Loucy (cell line): ENCODE data around the gene IRAK3.

ENCODE experiments used
- H2AFZ ChIP-seq: fragments of 200-600 bp; sonication (generic); 2 replicates; pipeline ENCODE4 v1.6.0; 2016; ENCODE audit warnings: antibody characterized with exemption, mild to moderate bottlenecking, low read length, moderate library complexity
- H3F3A ChIP-seq: fragments of 200-600 bp; 2 replicates; pipeline ENCODE4 v1.6.0; 2016; ENCODE audit warnings: antibody characterized with exemption, low read depth, mild to moderate bottlenecking
- H3K27me3 ChIP-seq: fragments of 200-600 bp; sonication (generic); 2 replicates; pipeline ENCODE4 v1.6.1; 2014; ENCODE audit warnings: low read length, mild to moderate bottlenecking; ENCODE audit not compliant: insufficient read depth, poor library complexity, severe bottlenecking
- H3K36me3 ChIP-seq: fragments of 200-600 bp; sonication (generic); 2 replicates; pipeline ENCODE4 v1.6.1; 2016; ENCODE audit warnings: low read length; ENCODE audit not compliant: insufficient read depth
- H3K4me1 ChIP-seq: fragments of 200-600 bp; sonication (generic); 2 replicates; pipeline ENCODE4 v1.5.1; 2014; ENCODE audit warnings: low read length, mild to moderate bottlenecking; ENCODE audit not compliant: insufficient read depth, poor library complexity, severe bottlenecking
- H3K4me2 ChIP-seq: fragments of 200-600 bp; sonication (generic); 2 replicates; pipeline ENCODE4 v1.6.0; 2014; ENCODE audit warnings: antibody characterized with exemption, low read length, low read depth, mild to moderate bottlenecking; ENCODE audit not compliant: poor library complexity, severe bottlenecking
- H3K4me3 ChIP-seq: fragments of 200-600 bp; sonication (generic); 2 replicates; pipeline ENCODE4 v1.5.1; 2014; ENCODE audit warnings: low read length, mild to moderate bottlenecking, mixed read lengths; ENCODE audit not compliant: poor library complexity, severe bottlenecking
- H3K79me2 ChIP-seq: fragments of 200-600 bp; sonication (generic); 2 replicates; pipeline ENCODE4 v1.6.1; 2014; ENCODE audit warnings: low read length; ENCODE audit not compliant: insufficient read depth
- H3K9ac ChIP-seq: fragments of 200-600 bp; sonication (generic); 2 replicates; pipeline ENCODE4 v1.6.0; 2014; ENCODE audit warnings: mild to moderate bottlenecking, low read depth, low read length, moderate library complexity; ENCODE audit not compliant: poor library complexity, severe bottlenecking
- H3K9me2 ChIP-seq: fragments of 200-600 bp; sonication (generic); replicated peaks from 2 replicates; pipeline ENCODE4 v1.6.1; 2016; ENCODE audit warnings: low read depth, low read length, mixed read lengths
- H3K9me3 ChIP-seq: fragments of 200-600 bp; sonication (generic); 2 replicates; pipeline ENCODE4 v1.6.1; 2014; ENCODE audit warnings: mild to moderate bottlenecking, antibody characterized with exemption, low read length, low read depth; ENCODE audit not compliant: insufficient read depth
- H4K20me1 ChIP-seq: fragments of 200-600 bp; sonication (generic); 2 replicates; pipeline ENCODE4 v1.6.0; 2014; ENCODE audit warnings: antibody characterized with exemption, low read length, mild to moderate bottlenecking; ENCODE audit not compliant: insufficient read depth, poor library complexity, severe bottlenecking
- EZH2phosphoT487 ChIP-seq: fragments of 200-600 bp; IDR thresholded peaks from 2 replicates; pipeline ENCODE4 v1.6.1; 2018; ENCODE audit warnings: antibody characterized with exemption, mild to moderate bottlenecking, moderate library complexity, borderline replicate concordance
- TF ChIP-seq, protein P1 (sequence below): fragments of 200-600 bp; sonication (generic); conservative IDR thresholded peaks from 2 replicates; pipeline ENCODE4 v1.5.1; 2014; ENCODE audit warnings: mild to moderate bottlenecking, antibody characterized with exemption, low read length

The IRAK3 gene

GRCh38 chr12:66196806-66197205, 7.8 kb downstream of the IRAK3 start:
- Histone ChIP-seq H3K9ac (no peak overlapping the region), H3K4me2 (no peak overlapping the region), H2AFZ (no peak overlapping the region), H3K27me3 (no peaks in the 10 kb centered on the region), H4K20me1 (no peaks in the 10 kb centered on the region), H3K9me2 (no peaks in the 10 kb centered on the region), H3F3A (no peaks in the 10 kb centered on the region), H3K4me1 (no peaks in the 10 kb centered on the region), H3K4me3 (no peak overlapping the region), H3K9me3 (no peaks in the 10 kb centered on the region), H3K79me2 (no peaks in the 10 kb centered on the region), H3K36me3 (no peaks in the 10 kb centered on the region)
- no peak for TF ChIP-seq EZH2phosphoT487
- TF ChIP-seq, protein P1, sequence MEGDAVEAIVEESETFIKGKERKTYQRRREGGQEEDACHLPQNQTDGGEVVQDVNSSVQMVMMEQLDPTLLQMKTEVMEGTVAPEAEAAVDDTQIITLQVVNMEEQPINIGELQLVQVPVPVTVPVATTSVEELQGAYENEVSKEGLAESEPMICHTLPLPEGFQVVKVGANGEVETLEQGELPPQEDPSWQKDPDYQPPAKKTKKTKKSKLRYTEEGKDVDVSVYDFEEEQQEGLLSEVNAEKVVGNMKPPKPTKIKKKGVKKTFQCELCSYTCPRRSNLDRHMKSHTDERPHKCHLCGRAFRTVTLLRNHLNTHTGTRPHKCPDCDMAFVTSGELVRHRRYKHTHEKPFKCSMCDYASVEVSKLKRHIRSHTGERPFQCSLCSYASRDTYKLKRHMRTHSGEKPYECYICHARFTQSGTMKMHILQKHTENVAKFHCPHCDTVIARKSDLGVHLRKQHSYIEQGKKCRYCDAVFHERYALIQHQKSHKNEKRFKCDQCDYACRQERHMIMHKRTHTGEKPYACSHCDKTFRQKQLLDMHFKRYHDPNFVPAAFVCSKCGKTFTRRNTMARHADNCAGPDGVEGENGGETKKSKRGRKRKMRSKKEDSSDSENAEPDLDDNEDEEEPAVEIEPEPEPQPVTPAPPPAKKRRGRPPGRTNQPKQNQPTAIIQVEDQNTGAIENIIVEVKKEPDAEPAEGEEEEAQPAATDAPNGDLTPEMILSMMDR: no peak

DNA sequence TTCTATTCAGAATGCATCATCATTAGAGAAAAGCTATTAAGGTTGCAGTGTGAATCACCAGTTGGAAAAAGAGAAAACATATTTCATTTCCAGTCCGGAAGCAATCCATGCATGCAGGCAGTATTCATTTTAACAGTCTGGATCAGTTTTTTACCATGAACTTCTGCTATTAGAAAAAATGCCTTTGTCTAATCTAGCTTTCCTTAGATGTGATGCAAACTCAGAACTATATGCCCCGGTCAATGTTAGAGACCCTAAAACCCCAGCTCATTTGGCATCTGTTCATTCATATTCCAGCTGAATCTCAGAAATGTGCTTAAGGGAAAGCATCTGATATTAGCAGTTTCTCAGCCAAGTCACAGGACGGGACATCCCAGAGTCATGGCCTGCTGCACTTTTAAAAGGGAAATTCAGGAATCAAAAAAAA, 8.5 kb downstream of the IRAK3 start:
- H3K79me2 ChIP-seq: no peaks in the 10 kb centered on the region
- no peak overlapping the region for H3K9ac ChIP-seq
- no peak overlapping the region for H3K4me3 ChIP-seq
- H4K20me1 ChIP-seq: no peaks in the 10 kb centered on the region
- no peak overlapping the region for H3K4me2 ChIP-seq
- no peak for TF ChIP-seq EZH2phosphoT487
- no peaks in the 10 kb centered on the region for H3K27me3 ChIP-seq
- no peaks in the 10 kb centered on the region for H3K9me2 ChIP-seq
- H3K36me3 ChIP-seq: no peaks in the 10 kb centered on the region
- no peaks in the 10 kb centered on the region for H3K4me1 ChIP-seq
- no peak overlapping the region for H2AFZ ChIP-seq
- H3K9me3 ChIP-seq: no peaks in the 10 kb centered on the region
- no peaks in the 10 kb centered on the region for H3F3A ChIP-seq

GRCh38 chr12:66199141-66199540, 10.1 kb downstream of the IRAK3 start:
- Histone ChIP-seq H3K9me3 (no peaks in the 10 kb centered on the region), H3K4me1 (no peaks in the 10 kb centered on the region), H3K36me3 (no peaks in the 10 kb centered on the region), H3F3A (no peaks in the 10 kb centered on the region), H3K27me3 (no peaks in the 10 kb centered on the region), H3K79me2 (no peaks in the 10 kb centered on the region), H2AFZ (no peak overlapping the region), H3K9ac (no peak overlapping the region), H3K4me2 (no peak overlapping the region), H3K4me3 (no peak overlapping the region), H3K9me2 (no peaks in the 10 kb centered on the region), H4K20me1 (no peaks in the 10 kb centered on the region)
- TF ChIP-seq EZH2phosphoT487: no peak
- TF ChIP-seq, protein P1: no peak

DNA sequence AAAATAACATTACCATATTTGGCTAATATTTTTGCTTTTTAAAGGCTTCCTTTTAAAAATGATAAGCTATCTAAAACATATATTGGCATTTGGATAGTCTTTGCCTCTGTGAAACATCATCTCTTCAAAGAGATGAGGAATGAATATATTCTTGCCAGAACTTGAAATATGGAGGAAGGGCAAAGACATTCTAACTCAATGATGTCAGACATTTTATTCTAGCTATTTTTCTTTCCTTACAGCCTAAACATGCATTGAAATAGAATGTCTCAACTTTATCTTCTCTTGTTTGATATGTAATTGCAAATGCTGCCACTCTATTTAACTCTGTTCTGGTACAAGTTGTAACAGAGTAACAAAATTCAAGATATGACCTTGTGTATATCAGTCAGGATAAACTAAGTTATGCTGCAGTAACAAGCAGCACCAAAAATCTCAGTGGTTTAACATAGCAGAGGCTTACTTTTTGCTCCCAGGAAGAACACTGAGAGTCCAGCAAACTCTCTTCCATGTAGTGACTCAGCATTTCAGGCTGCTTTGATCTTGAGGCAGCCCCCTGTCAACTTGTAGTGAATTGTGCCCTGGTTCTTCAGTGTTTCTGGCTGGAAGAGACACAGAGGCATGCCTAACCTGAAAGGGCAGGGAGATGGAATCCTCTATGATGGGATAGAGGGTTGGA, 11.0 kb downstream of the IRAK3 start:
- H3K4me2 ChIP-seq: no peak overlapping the region
- no peak overlapping the region for H3K4me3 ChIP-seq
- no peaks in the 10 kb centered on the region for H3F3A ChIP-seq
- H3K9me3 ChIP-seq: no peaks in the 10 kb centered on the region
- H3K79me2 ChIP-seq: no peaks in the 10 kb centered on the region
- H2AFZ ChIP-seq: no peak overlapping the region
- no peaks in the 10 kb centered on the region for H3K9me2 ChIP-seq
- no peaks in the 10 kb centered on the region for H4K20me1 ChIP-seq
- H3K4me1 ChIP-seq: no peaks in the 10 kb centered on the region
- H3K36me3 ChIP-seq: no peaks in the 10 kb centered on the region
- no peak overlapping the region for H3K9ac ChIP-seq
- TF ChIP-seq, protein P1: no peak
- no peak for TF ChIP-seq EZH2phosphoT487
- H3K27me3 ChIP-seq: peaks cover 5% of the 10 kb centered on the region
